Keratinocyte (primary cell): Measurements from ENCODE around the gene B4GALT2.

Source experiments
- EZH2 ChIP-seq: IDR thresholded peaks from one replicate; pipeline ENCODE4 v1.6.1; 2012; ENCODE audit warnings: inconsistent platforms, mild to moderate bottlenecking, low read length, moderate library complexity
- TF ChIP-seq, protein P1 (sequence below), 3 experiments: IDR thresholded peaks in 1 of 3; conservative IDR thresholded peaks in 1 of 3; optimal IDR thresholded peaks in 1 of 3; 2 replicates in 2 of 3; 3 replicates in 1 of 3; pipeline versions ENCODE3 to v1.5.1; 2011; ENCODE audit warnings: low read length in 3 of 3, mild to moderate bottlenecking in 3 of 3, moderate library complexity in 2 of 3, control low read depth in 1 of 3, inconsistent platforms in 1 of 3; ENCODE audit not compliant: insufficient read depth in 2 of 3; ENCODE audit errors: extremely low read depth in 1 of 3

DNA sequence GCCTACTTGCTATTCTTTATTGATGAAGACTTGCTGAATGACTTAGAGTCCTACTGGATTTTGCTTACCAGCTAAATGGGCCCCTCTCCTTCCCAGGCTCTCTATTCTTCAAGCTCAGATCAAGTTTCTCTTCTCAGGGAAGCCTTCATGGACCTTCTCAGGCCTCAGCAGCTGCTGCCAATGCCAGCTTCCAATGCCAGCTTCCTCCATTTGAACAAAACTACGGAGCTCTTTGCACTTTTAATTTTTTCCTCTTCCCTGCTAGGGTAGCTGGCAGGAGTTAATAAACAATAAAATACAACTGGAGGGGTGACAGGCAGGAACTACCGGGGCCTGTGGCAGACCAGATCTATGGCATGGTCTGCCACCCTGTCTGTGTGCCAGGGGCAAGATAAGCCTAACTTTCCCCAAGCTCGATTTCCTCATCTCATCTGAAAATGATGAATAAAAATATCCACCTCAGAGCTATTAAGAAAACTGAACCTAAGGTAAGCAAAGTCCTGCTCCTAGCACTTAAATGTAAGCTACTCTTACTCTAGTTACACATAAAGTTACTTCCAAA lies 33.3 kb upstream of the B4GALT2 start:
- TF ChIP-seq, protein P1, sequence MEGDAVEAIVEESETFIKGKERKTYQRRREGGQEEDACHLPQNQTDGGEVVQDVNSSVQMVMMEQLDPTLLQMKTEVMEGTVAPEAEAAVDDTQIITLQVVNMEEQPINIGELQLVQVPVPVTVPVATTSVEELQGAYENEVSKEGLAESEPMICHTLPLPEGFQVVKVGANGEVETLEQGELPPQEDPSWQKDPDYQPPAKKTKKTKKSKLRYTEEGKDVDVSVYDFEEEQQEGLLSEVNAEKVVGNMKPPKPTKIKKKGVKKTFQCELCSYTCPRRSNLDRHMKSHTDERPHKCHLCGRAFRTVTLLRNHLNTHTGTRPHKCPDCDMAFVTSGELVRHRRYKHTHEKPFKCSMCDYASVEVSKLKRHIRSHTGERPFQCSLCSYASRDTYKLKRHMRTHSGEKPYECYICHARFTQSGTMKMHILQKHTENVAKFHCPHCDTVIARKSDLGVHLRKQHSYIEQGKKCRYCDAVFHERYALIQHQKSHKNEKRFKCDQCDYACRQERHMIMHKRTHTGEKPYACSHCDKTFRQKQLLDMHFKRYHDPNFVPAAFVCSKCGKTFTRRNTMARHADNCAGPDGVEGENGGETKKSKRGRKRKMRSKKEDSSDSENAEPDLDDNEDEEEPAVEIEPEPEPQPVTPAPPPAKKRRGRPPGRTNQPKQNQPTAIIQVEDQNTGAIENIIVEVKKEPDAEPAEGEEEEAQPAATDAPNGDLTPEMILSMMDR (optimal IDR thresholded peaks at IDR 0.05 in 1 of 3, IDR thresholded peaks at IDR 0.05 in 1 of 3, conservative IDR thresholded peaks at IDR 0.05 in 1 of 3; ENCODE audit: extremely low read depth in 1 of 3, insufficient read depth in 2 of 3, low read length in 3 of 3) = no peak
- TF ChIP-seq EZH2 = no peak
